Testis (tissue), 5 donors: ENCODE data around the gene ALAD. TPM values are rescaled to one million over a fixed set of nuclear protein-coding genes. Genes with fewer than 3 reads are reported as not detected.
A peak's percentile ranks its signal among the peaks of the same experiment; 100 is the strongest.
"Not testable (repeated sequence)": the region's sequence is repeated elsewhere in the genome, so short reads cannot be mapped to it uniquely, and the experiment has no call there.

ENCODE experiments used
- DNase-seq: peaks from one replicate; pipeline ENCODE4 v3.0.0-alpha.2; 2019
- H3K27ac ChIP-seq, 2 donors: fragments of 200-600 bp; sonication (generic); one replicate each; pipeline ENCODE4 v1.5.1; 2019
- H3K27me3 ChIP-seq: fragments of 200-600 bp; sonication (generic); one replicate; pipeline ENCODE4 v1.5.1; 2019
- H3K36me3 ChIP-seq: fragments of 200-600 bp; sonication (generic); one replicate; pipeline ENCODE4 v1.5.1; 2017; ENCODE audit warnings: low read depth; ENCODE audit errors: missing control alignments
- H3K4me1 ChIP-seq: fragments of 200-600 bp; sonication (generic); one replicate; pipeline ENCODE4 v1.5.1; 2019
- H3K4me3 ChIP-seq, 2 donors: fragments of 200-600 bp; sonication (generic); one replicate each; pipeline ENCODE4 v1.5.1; 2017 to 2019
- H3K9me3 ChIP-seq: fragments of 200-600 bp; sonication (generic); one replicate; pipeline ENCODE4 v1.5.1; 2017
- CTCF ChIP-seq, 3 experiments: fragments of 450-650 bp in 2 of 3; fragments of 200-600 bp in 1 of 3; sonication (generic) in 1 of 3; IDR thresholded peaks; one replicate each; pipeline ENCODE4 v1.5.1; 2016 to 2019; ENCODE audit warnings: antibody characterized with exemption in 3 of 3, mild to moderate bottlenecking in 2 of 3, moderate library complexity in 1 of 3
- POLR2A ChIP-seq: fragments of 450-650 bp; IDR thresholded peaks from one replicate; pipeline ENCODE4 v1.6.1; 2017; ENCODE audit warnings: antibody characterized with exemption, mild to moderate bottlenecking, moderate library complexity
- WGBS, 2 donors: methylation state at CpG; one replicate each; pipeline ENCODE4 v1.1.5; 2018; 5-methylcytosine and 5-hydroxymethylcytosine counted together
- intact Hi-C: fragments of 100-400 bp; cut with DNase I; formaldehyde crosslinking; loops from one replicate; pipeline ENCODE4 v1.15.1; 2023; ENCODE audit warnings: low total_unique reads
- long read RNA-seq, 2 donors: transcript quantifications; one replicate each; lab custom pipeline, GENCODE V29; 2026
- polyA plus RNA-seq: library from polyadenylated mRNA; stranded (reverse); fragments of 350-450 nt; fragmentation: Illumina TruSeq; extraction: RNeasy Lipid Tissue Mini Kit (QIAGEN cat#74804); gene quantifications from one replicate; pipeline ENCODE4 v1.2.3, GENCODE V29; 2014; ENCODE audit warnings: low read depth, low replicate concordance; ENCODE audit not compliant: insufficient read depth
- total RNA-seq, 2 donors: library from RNA; depleted of rRNA; stranded (reverse); fragments of >200 nt; gene quantifications; one replicate each; pipeline ENCODE4 v1.2.3, GENCODE V29; 2016

The ALAD gene
- 10 to 100 TPM; 52.8 to 58.6 TPM for total RNA-seq
- polyA plus RNA-seq, result 44.8 TPM
- long read RNA-seq, donor 1, transcript ALAD-201 (12 exons, 3,173 nt), result major isoform, 11 of 19 reads
- long read RNA-seq, donor 1, partial matches to known transcripts, result 6 of 19 reads
- long read RNA-seq, donor 1, other reads (novel, unspliced or antisense), result 0 of 19 reads
- long read RNA-seq, donor 2, transcript ALAD-201 (12 exons, 3,173 nt), result major isoform, 9 of 26 reads
- long read RNA-seq, donor 2, partial matches to known transcripts, result 16 of 26 reads
- long read RNA-seq, donor 2, other reads (novel, unspliced or antisense), result 0 of 26 reads

- peak; percentile 99 for DNase-seq
- TF ChIP-seq CTCF (IDR thresholded peaks at IDR 0.05) (peak; percentile 87 to 91 (median 91)), POLR2A (no peak)
- Histone ChIP-seq H3K27ac (peak within 1 kb of the TSS; percentile 69 to 79), H3K36me3 (no peaks in the 10 kb centered on the region), H3K4me3 (peak within 1 kb of the TSS; percentile 78), H3K9me3 (no peaks in the 10 kb centered on the region), H3K27me3 (no peaks in the 10 kb centered on the region), H3K4me1 (peaks cover 16% of the 10 kb centered on the region)
- intact Hi-C loops, result no loop called here
- 2 to 5% methylated on average over 17 to 27 of the region's 50 CpGs for WGBS, 2 donors
These were observed at the start of gene ALAD for GRCh38 chr9:113401027-113401792. ALAD (minus strand) TSS chr9:113401284; CDS start chr9:113393559, 7,725 bp downstream.

DNA sequence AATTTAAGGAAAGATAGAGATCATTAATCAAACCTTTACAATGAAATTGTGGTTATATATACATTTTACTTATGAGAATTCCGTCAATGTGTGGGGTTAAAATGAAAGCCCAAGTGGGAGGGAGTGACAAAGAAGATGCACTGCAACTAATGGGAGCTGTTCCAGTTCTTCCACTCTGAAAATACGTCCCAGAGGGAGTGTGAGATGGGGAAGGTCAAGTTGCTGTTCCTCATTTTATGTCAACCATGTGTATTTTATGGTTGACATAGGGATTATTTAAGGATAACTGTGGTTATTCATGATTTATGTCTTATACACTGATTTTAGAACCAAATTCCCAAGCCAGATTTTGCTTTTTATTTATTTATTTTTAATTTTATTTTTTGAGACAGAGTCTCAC, 48.3 kb upstream of the ALAD start:
- H3K4me1 ChIP-seq, result peaks cover 13% of the 10 kb centered on the region
- WGBS, 2 donors, result 55 to 63% methylated on average over 2 of the region's 2 CpGs
- no peak for TF ChIP-seq CTCF (IDR thresholded peaks at IDR 0.05)
- TF ChIP-seq POLR2A, result no peak
- no peak for DNase-seq
- no peaks in the 10 kb centered on the region for H3K27me3 ChIP-seq
- intact Hi-C loops, result loop anchor here (5.0 to 10.0 kb wide), 2 partner anchors 138 to 205 kb away; no protein-coding TSS in a partner anchor
- H3K36me3 ChIP-seq, result no peaks in the 10 kb centered on the region
- H3K9me3 ChIP-seq, result no peaks in the 10 kb centered on the region
- H3K27ac ChIP-seq, result no peak overlapping the region
- no peak overlapping the region for H3K4me3 ChIP-seq

DNA sequence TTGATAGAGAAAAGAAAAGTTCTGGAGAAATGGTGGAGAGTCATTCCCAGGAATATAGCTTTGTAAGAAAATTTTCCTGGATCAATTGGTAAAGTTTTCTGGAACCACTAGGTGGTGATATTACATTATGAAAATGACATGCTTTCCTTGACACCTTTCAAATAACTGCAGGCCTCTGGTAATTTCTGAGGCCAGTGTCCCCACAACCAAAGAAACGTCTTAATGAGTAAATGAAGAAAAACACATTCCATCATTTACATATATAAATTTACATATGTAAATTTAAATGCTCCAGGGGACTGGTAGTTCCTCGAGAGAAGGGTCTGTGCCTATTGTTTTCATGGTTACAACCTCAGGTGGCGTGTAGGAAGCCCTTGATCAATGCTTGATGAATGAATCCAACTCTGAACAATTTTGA, 45.2 kb upstream of the ALAD start:
- no peak for TF ChIP-seq POLR2A
- peak; percentile 51 to 69 (median 66) for TF ChIP-seq CTCF (IDR thresholded peaks at IDR 0.05)
- Histone ChIP-seq H3K27me3 (no peaks in the 10 kb centered on the region), H3K4me1 (peaks cover 3% of the 10 kb centered on the region), H3K9me3 (no peaks in the 10 kb centered on the region), H3K27ac (no peak overlapping the region), H3K4me3 (no peak overlapping the region), H3K36me3 (no peaks in the 10 kb centered on the region)
- peak; percentile 41 for DNase-seq
- intact Hi-C loops, result loop anchor here (5.0 to 10.0 kb wide), 2 partner anchors 141 to 208 kb away; no protein-coding TSS in a partner anchor
- 55 to 63% methylated on average over 3 of the region's 3 CpGs for WGBS, 2 donors

- intact Hi-C loops, result loop anchor here (5.0 to 10.0 kb wide), 2 partner anchors 143 to 210 kb away; no protein-coding TSS in a partner anchor
- Histone ChIP-seq H3K4me1 (peaks cover 3% of the 10 kb centered on the region), H3K27me3 (no peaks in the 10 kb centered on the region), H3K36me3 (no peaks in the 10 kb centered on the region), H3K27ac (no peak overlapping the region), H3K9me3 (no peaks in the 10 kb centered on the region), H3K4me3 (no peak overlapping the region)
- TF ChIP-seq POLR2A, result no peak
- no peak for TF ChIP-seq CTCF (IDR thresholded peaks at IDR 0.05)
- DNase-seq, result no peak
- 87 to 96% methylated on average over 2 of the region's 2 CpGs for WGBS, 2 donors
These were observed 43.7 kb upstream of the ALAD start for GRCh38 chr9:113444736-113445135.

GRCh38 chr9:113437716-113438115, 36.6 kb upstream of the ALAD start:
- intact Hi-C loops, H3K36me3 ChIP-seq, H3K27me3 ChIP-seq, H3K9me3 ChIP-seq, DNase-seq, H3K27ac ChIP-seq, H3K4me3 ChIP-seq, H3K4me1 ChIP-seq: not testable (repeated sequence)
- 94 to 100% methylated on average over 1 of the region's 1 CpG for WGBS, 2 donors
